HG03432 (cell line): ENCODE data around the gene PPP1CA.

ENCODE experiments used
- ATAC-seq: cut with Tn5 transposase; IDR thresholded peaks from one replicate; pipeline ENCODE4 v1.9.1; 2021; ENCODE audit warnings: mild to moderate bottlenecking, moderate library complexity; ENCODE audit not compliant: unreplicated experiment

The PPP1CA gene

GRCh38 chr11:67353317-67354074 lies 48.2 kb downstream of the PPP1CA start, which contains the start of gene POLD4:
Gene POLD4 (minus strand): TSS chr11:67353546. CDS start chr11:67353399, 147 bp downstream.
- ATAC-seq, result peak; percentile 71

GRCh38 chr11:67352546-67353316 lies 48.9 kb downstream of the PPP1CA start:
- ATAC-seq, result no peak

GRCh38 chr11:67351275-67352005 lies 50.2 kb downstream of the PPP1CA start:
- no peak for ATAC-seq

- ATAC-seq, result no peak
Measured at GRCh38 chr11:67349928-67350465, 51.7 kb downstream of the PPP1CA start.

- ATAC-seq, result no peak
Measured at GRCh38 chr11:67349457-67349856, 52.2 kb downstream of the PPP1CA start.

GRCh38 chr11:67349036-67349435 lies 52.6 kb downstream of the PPP1CA start:
- ATAC-seq, result no peak
